Measurements from ENCODE around the gene ZNRF3. TPM values are rescaled to one million over a fixed set of nuclear protein-coding genes. Genes with fewer than 3 reads are reported as not detected.

The ZNRF3 gene
- total RNA-seq, 1 experiment from 2014 or later = 23.7 TPM

DNA sequence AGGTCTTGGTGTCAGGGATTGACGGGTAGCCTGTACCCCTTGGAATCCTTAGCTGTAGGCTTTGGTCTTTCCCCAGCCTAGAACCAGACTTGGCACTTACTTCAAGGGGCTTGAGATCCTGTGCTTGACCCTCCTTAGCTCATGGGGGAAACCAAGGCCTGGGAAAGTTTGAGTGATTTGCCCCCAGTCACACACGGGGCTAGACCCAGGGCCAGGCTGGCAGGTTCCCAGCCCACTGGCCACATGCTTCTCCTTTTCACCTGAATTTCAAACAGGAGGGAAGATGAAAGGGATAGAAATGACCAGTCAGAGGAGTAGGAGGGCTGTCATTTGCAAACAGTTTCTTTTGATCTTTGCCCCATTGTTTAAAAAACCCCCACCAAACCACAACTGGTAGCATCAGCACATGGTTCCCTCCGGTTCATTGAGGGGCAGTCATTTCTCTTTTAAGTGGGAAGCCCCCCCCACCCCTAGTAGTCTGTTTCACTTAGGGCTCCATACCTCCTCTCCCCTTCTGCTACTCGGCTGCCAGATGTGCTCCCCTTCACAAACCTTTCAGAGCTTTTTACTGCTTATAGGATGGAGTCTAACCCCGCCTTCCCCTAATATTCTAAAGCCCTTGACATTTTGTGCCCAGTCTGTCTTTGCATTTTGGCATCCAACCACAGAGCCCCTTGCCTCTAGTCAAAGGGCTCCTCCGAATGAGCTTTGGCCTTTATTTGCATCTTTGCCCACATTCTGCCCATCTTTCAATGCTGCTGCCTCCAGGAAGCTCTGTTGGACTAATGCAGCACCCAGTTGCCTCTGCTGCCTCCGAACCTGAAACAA is 37.6 kb downstream of the ZNRF3 start:
- Mint-ChIP-seq H3K4me3 (ENCODE audit: low read depth, unreplicated experiment) (no peak overlapping the region), H3K36me3 (ENCODE audit: insufficient read depth, unreplicated experiment) (peaks cover 12% of the 10 kb centered on the region), H3K27ac (ENCODE audit: unreplicated experiment) (no peak overlapping the region), H3K9me3 (ENCODE audit: low read depth, unreplicated experiment) (no peaks in the 10 kb centered on the region), H3K27me3 (ENCODE audit: unreplicated experiment) (no peaks in the 10 kb centered on the region), H3K4me1 (ENCODE audit: low read depth, unreplicated experiment) (peaks cover 69% of the 10 kb centered on the region)
- no peak for TF ChIP-seq CTCF (IDR thresholded peaks at IDR 0.05; ENCODE audit: unreplicated experiment)
- intact Hi-C loops (cut with micrococcal nuclease; ENCODE audit: unreplicated experiment) = no loop called here
- CTCF ChIA-PET = interaction anchor here (0.6 to 1.0 kb wide), 2 partner anchors 9 to 233 kb away, joined by 3 read pairs; no protein-coding TSS in a partner anchor
- no peak for DNase-seq
- no TSS peak for BruUV-seq (replicated peaks)

GRCh38 chr22:28921585-28921879 is 38.2 kb downstream of the ZNRF3 start:
- no peaks in the 10 kb centered on the region for H3K9me3 Mint-ChIP-seq (ENCODE audit: low read depth, unreplicated experiment)
- intact Hi-C loops (cut with micrococcal nuclease; ENCODE audit: unreplicated experiment) = no loop called here
- H3K4me1 Mint-ChIP-seq (ENCODE audit: low read depth, unreplicated experiment) = peaks cover 73% of the 10 kb centered on the region
- DNase-seq = no peak
- H3K36me3 Mint-ChIP-seq (ENCODE audit: insufficient read depth, unreplicated experiment) = peaks cover 12% of the 10 kb centered on the region
- no peak for TF ChIP-seq CTCF (IDR thresholded peaks at IDR 0.05; ENCODE audit: unreplicated experiment)
- BruUV-seq (replicated peaks) = no TSS peak
- CTCF ChIA-PET = interaction anchor here (1.0 kb wide), 1 partner anchor 9 kb away, joined by 3 read pairs; no protein-coding TSS in a partner anchor
- no peaks in the 10 kb centered on the region for H3K27me3 Mint-ChIP-seq (ENCODE audit: unreplicated experiment)
- no peak overlapping the region for H3K27ac Mint-ChIP-seq (ENCODE audit: unreplicated experiment)
- no peak overlapping the region for H3K4me3 Mint-ChIP-seq (ENCODE audit: low read depth, unreplicated experiment)

GRCh38 chr22:28922540-28923244 is 39.3 kb downstream of the ZNRF3 start:
- BruUV-seq (replicated peaks) = no TSS peak
- no peak overlapping the region for H3K27ac Mint-ChIP-seq (ENCODE audit: unreplicated experiment)
- H3K4me3 Mint-ChIP-seq (ENCODE audit: low read depth, unreplicated experiment) = no peak overlapping the region
- intact Hi-C loops (cut with micrococcal nuclease; ENCODE audit: unreplicated experiment) = no loop called here
- no peaks in the 10 kb centered on the region for H3K9me3 Mint-ChIP-seq (ENCODE audit: low read depth, unreplicated experiment)
- no peak for TF ChIP-seq CTCF (IDR thresholded peaks at IDR 0.05; ENCODE audit: unreplicated experiment)
- no peak for DNase-seq
- CTCF ChIA-PET = interaction anchor here (0.6 to 1.0 kb wide), 2 partner anchors 8 to 290 kb away, joined by 3 to 4 read pairs; no protein-coding TSS in a partner anchor
- H3K36me3 Mint-ChIP-seq (ENCODE audit: insufficient read depth, unreplicated experiment) = peaks cover 12% of the 10 kb centered on the region
- peaks cover 77% of the 10 kb centered on the region for H3K4me1 Mint-ChIP-seq (ENCODE audit: low read depth, unreplicated experiment)
- H3K27me3 Mint-ChIP-seq (ENCODE audit: unreplicated experiment) = no peaks in the 10 kb centered on the region

GRCh38 chr22:28923826-28924732 is 40.7 kb downstream of the ZNRF3 start:
- CTCF ChIA-PET = interaction anchor here (0.6 to 1.2 kb wide), 2 partner anchors 82 to 90 kb away, joined by 3 read pairs; no protein-coding TSS in a partner anchor
- no TSS peak for BruUV-seq (replicated peaks)
- intact Hi-C loops (cut with micrococcal nuclease; ENCODE audit: unreplicated experiment) = no loop called here
- H3K27me3 Mint-ChIP-seq (ENCODE audit: unreplicated experiment) = no peaks in the 10 kb centered on the region
- DNase-seq = peak; percentile 47
- H3K9me3 Mint-ChIP-seq (ENCODE audit: low read depth, unreplicated experiment) = no peaks in the 10 kb centered on the region
- H3K27ac Mint-ChIP-seq (ENCODE audit: unreplicated experiment) = no peak overlapping the region
- TF ChIP-seq CTCF (IDR thresholded peaks at IDR 0.05; ENCODE audit: unreplicated experiment) = no peak
- peak overlapping the region; percentile 53 for H3K4me3 Mint-ChIP-seq (ENCODE audit: low read depth, unreplicated experiment)
- H3K4me1 Mint-ChIP-seq (ENCODE audit: low read depth, unreplicated experiment) = peaks cover 66% of the 10 kb centered on the region
- peaks cover 8% of the 10 kb centered on the region for H3K36me3 Mint-ChIP-seq (ENCODE audit: insufficient read depth, unreplicated experiment)

Data from Calu3 (cell line).